SK-N-SH (cell line): ENCODE data around the gene EEA1. TPM values are rescaled to one million over a fixed set of nuclear protein-coding genes. Genes with fewer than 3 reads are reported as not detected.
A peak's percentile ranks its signal among the peaks of the same experiment; 100 is the strongest.

Experiments used
- CTCF ChIA-PET: fragments of 300-600, 350-600 bp; formaldehyde crosslinking; extraction: SDS; loops from one replicate; lab custom pipeline; 2021; lab: Yijun Ruan, JAX
- POLR2A ChIA-PET: fragments of 350-600 bp; sonication (Branson Sonifier 250); formaldehyde crosslinking; extraction: SDS; loops from one replicate; lab custom pipeline; 2020; ENCODE audit warnings: antibody characterized with exemption, inconsistent platforms; lab: Yijun Ruan, JAX
- DNase-seq: peaks from one replicate; pipeline ENCODE4 v3.0.0; 2012
- H2AFZ ChIP-seq: fragments of 200-600 bp; sonication (generic); 2 replicates; pipeline ENCODE4 v1.8.1; 2016; ENCODE audit warnings: antibody characterized with exemption, mild to moderate bottlenecking, low read depth
- H3F3A ChIP-seq: fragments of 200-600 bp; sonication (generic); replicated peaks from 2 replicates; pipeline ENCODE3; 2016; ENCODE audit warnings: antibody characterized with exemption, mild to moderate bottlenecking; ENCODE audit not compliant: insufficient read depth
- H3K27ac ChIP-seq, 2 experiments: fragments of 200-500 bp in 1 of 2; fragments of 200-600 bp in 1 of 2; sonication (Bioruptor generic) in 1 of 2; sonication (generic), shearing (Covaris generic) in 1 of 2; 2 replicates each; pipeline versions ENCODE4 v1.5.1 to v1.6.1; 2014 to 2016; ENCODE audit warnings: low read depth in 2 of 2, inconsistent platforms in 1 of 2, low read length in 1 of 2, mild to moderate bottlenecking in 1 of 2, mixed read lengths in 1 of 2
- H3K27me3 ChIP-seq: fragments of 200-600 bp; sonication (generic), shearing (Covaris generic); 2 replicates; pipeline ENCODE4 v1.6.1; 2016; ENCODE audit warnings: mixed run types; ENCODE audit not compliant: insufficient read depth
- H3K36me3 ChIP-seq, 2 experiments: fragments of 200-500 bp in 1 of 2; fragments of 200-600 bp in 1 of 2; sonication (Bioruptor generic) in 1 of 2; sonication (generic) in 1 of 2; replicated peaks in 1 of 2; 2 replicates each; pipeline versions ENCODE3 to v1.5.1; 2014 to 2016; ENCODE audit warnings: low read length in 1 of 2, mild to moderate bottlenecking in 1 of 2; ENCODE audit not compliant: insufficient read depth in 2 of 2, control insufficient read depth in 1 of 2
- H3K4me1 ChIP-seq, 2 experiments: fragments of 200-500 bp in 1 of 2; fragments of 200-600 bp in 1 of 2; sonication (Bioruptor generic) in 1 of 2; sonication (generic), shearing (Covaris generic) in 1 of 2; 2 replicates each; pipeline versions ENCODE4 v1.5.1 to v1.6.1; 2014 to 2016; ENCODE audit warnings: low read depth in 1 of 2, low read length in 1 of 2, mixed run types in 1 of 2; ENCODE audit not compliant: insufficient read depth in 2 of 2, control insufficient read depth in 1 of 2
- H3K4me2 ChIP-seq: fragments of 200-600 bp; sonication (generic), shearing (Covaris generic); 2 replicates; pipeline ENCODE4 v1.6.1; 2017; ENCODE audit warnings: mixed run types
- H3K4me3 ChIP-seq, 2 experiments: fragments of 200-500 bp in 1 of 2; fragments of 200-600 bp in 1 of 2; sonication (Bioruptor generic) in 1 of 2; sonication (generic), shearing (Covaris generic) in 1 of 2; 2 replicates each; pipeline versions ENCODE4 v1.5.1 to v1.8.1; 2014 to 2016; ENCODE audit warnings: low read depth in 2 of 2, inconsistent platforms in 1 of 2, low read length in 1 of 2, mild to moderate bottlenecking in 1 of 2, mixed read lengths in 1 of 2, moderate library complexity in 1 of 2
- H3K79me2 ChIP-seq: fragments of 200-600 bp; sonication (generic); 2 replicates; pipeline ENCODE4 v1.8.1; 2017; ENCODE audit warnings: mild to moderate bottlenecking; ENCODE audit not compliant: insufficient read depth
- H3K9ac ChIP-seq: fragments of 200-600 bp; sonication (generic); 2 replicates; pipeline ENCODE4 v1.6.1; 2017; ENCODE audit warnings: mixed run types
- H3K9me2 ChIP-seq: fragments of 200-600 bp; sonication (generic); 2 replicates; pipeline ENCODE4 v1.6.1; 2017; ENCODE audit warnings: mixed run types
- H3K9me3 ChIP-seq: fragments of 200-600 bp; sonication (generic); 2 replicates; pipeline ENCODE4 v1.6.1; 2017; ENCODE audit warnings: mixed run types, mild to moderate bottlenecking, moderate library complexity
- H4K20me1 ChIP-seq: fragments of 200-600 bp; sonication (generic); 2 replicates; pipeline ENCODE4 v1.6.1; 2017; ENCODE audit warnings: mild to moderate bottlenecking, mixed run types; ENCODE audit not compliant: insufficient read depth
- CHD2 ChIP-seq: fragments of 150-350 bp; IDR thresholded peaks from 2 replicates; pipeline ENCODE4 v1.6.1; 2018; ENCODE audit warnings: low read length; ENCODE audit not compliant: partially characterized antibody
- ELF1 ChIP-seq: IDR thresholded peaks from 2 replicates; pipeline ENCODE4 v1.4.0; 2012
- FOSL2 ChIP-seq: IDR thresholded peaks from 2 replicates; pipeline ENCODE4 v1.4.0; 2012; ENCODE audit warnings: low read depth, mild to moderate bottlenecking, moderate library complexity, borderline replicate concordance
- FOXJ3 ChIP-seq: sonication (generic); formaldehyde crosslinking; IDR thresholded peaks from 2 replicates; pipeline ENCODE4 v1.5.1; 2020; ENCODE audit warnings: mild to moderate bottlenecking, missing genetic modification reagents
- FOXM1 ChIP-seq: IDR thresholded peaks from 2 replicates; pipeline ENCODE4 v1.4.0; 2012; ENCODE audit warnings: low read depth, mild to moderate bottlenecking
- JUND ChIP-seq: IDR thresholded peaks from 2 replicates; pipeline ENCODE4 v1.4.0; 2012
- NFIC ChIP-seq: IDR thresholded peaks from 2 replicates; pipeline ENCODE4 v1.4.0; 2012; ENCODE audit warnings: borderline replicate concordance
- NRF1 ChIP-seq: IDR thresholded peaks from 2 replicates; pipeline ENCODE4 v1.6.1; 2012; ENCODE audit warnings: low read depth, mild to moderate bottlenecking, low read length
- RCOR1 ChIP-seq: fragments of 150-350 bp; IDR thresholded peaks from 2 replicates; pipeline ENCODE4 v1.6.1; 2017; ENCODE audit warnings: antibody characterized with exemption, low read length
- RFX5 ChIP-seq: IDR thresholded peaks from 2 replicates; pipeline ENCODE4 v1.6.1; 2012; ENCODE audit warnings: mild to moderate bottlenecking, improper control_type of control experiment, low read length
- RXRA ChIP-seq: IDR thresholded peaks from 2 replicates; pipeline ENCODE4 v1.4.0; 2012; ENCODE audit warnings: low read depth, mild to moderate bottlenecking, borderline replicate concordance
- SIN3A ChIP-seq: IDR thresholded peaks from 2 replicates; pipeline ENCODE4 v1.6.1; 2012; ENCODE audit warnings: low read depth, mild to moderate bottlenecking, low read length, moderate library complexity, borderline replicate concordance
- SMC3 ChIP-seq: IDR thresholded peaks from 2 replicates; pipeline ENCODE4 v1.6.1; 2012; ENCODE audit warnings: low read depth, low read length, improper control_type of control experiment
- TCF12 ChIP-seq: IDR thresholded peaks from 2 replicates; pipeline ENCODE4 v1.4.0; 2012
- TEAD4 ChIP-seq: IDR thresholded peaks from 2 replicates; pipeline ENCODE4 v1.4.0; 2012; ENCODE audit warnings: mild to moderate bottlenecking, borderline replicate concordance; ENCODE audit not compliant: insufficient read depth
- YY1 ChIP-seq: IDR thresholded peaks from 2 replicates; pipeline ENCODE4 v1.4.0; 2012; ENCODE audit warnings: low read depth, mild to moderate bottlenecking
- WGBS: methylation state at CpG from one replicate; pipeline ENCODE4 v1.1.6; 2017; ENCODE audit warnings: low lambda C conversion rate; 5-methylcytosine and 5-hydroxymethylcytosine counted together
- polyA plus RNA-seq, 3 experiments: library from polyadenylated mRNA; depleted of rRNA; stranded (reverse); fragments of >200 nt; gene quantifications; 2 replicates each; pipeline ENCODE4 v1.2.3, GENCODE V29; 2012
- TF ChIP-seq, protein P1 (sequence below): IDR thresholded peaks from 2 replicates; pipeline ENCODE4 v1.4.0; 2012; ENCODE audit warnings: low read depth, borderline replicate concordance
- TF ChIP-seq, protein P2 (sequence below): IDR thresholded peaks from 2 replicates; pipeline ENCODE4; 2012
- TF ChIP-seq, protein P3 (sequence below): fragments of 150-350 bp; IDR thresholded peaks from 2 replicates; pipeline ENCODE4 v1.6.1; 2017; ENCODE audit warnings: antibody characterized with exemption, low read length, low read depth, borderline replicate concordance
- TF ChIP-seq, protein P4 (sequence below): IDR thresholded peaks from 2 replicates; pipeline ENCODE4 v1.6.1; 2012; ENCODE audit warnings: mild to moderate bottlenecking, low read depth, low read length, moderate library complexity

The EEA1 gene
- polyA plus RNA-seq, 1 of the 3 experiments (the other 2 are of a cell fraction): 1.5 TPM

DNA sequence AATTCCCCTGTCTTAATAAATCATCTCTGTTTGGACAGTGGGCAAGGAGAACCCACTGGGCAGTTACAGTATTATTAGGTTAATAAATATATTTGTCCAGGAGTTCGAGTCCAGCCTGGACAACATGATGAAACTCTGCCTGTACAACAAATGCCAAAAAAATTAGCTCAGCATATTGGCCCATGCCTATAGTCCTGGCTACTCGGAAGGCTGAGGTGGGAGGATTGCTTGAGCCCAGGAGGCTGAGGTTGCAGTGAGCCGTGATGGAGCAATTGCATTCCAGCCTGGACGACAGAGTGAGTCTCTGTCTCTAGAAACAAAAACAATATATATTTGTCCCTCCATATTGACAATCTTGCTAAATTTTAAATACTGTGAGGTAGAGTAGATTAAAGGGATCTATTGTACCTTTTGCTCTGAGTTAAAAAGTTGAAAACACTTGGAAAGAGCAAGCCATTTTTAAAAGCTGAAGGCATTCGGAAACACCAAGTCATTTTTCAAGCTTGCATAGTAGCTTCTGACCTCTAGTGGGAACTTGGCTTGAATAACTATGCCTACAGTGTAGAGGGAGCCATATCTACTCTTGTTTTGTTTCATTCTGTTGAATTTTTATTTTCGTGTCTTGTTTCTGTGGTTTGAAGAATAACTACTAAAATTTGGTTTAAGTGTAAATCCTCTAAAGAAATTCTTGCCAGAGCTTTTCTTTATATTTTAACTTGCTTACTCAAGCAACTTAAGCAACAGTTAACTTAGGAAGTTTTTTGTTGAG, 14.6 kb upstream of the EEA1 start:
- peaks cover 0 to 2% of the 10 kb centered on the region in 2 experiments; a peak in 1 of 4 replicates for H3K4me1 ChIP-seq
- H3K79me2 ChIP-seq: no peaks in the 10 kb centered on the region
- H3K4me2 ChIP-seq: no peak overlapping the region
- no peaks in the 10 kb centered on the region for H3K9me2 ChIP-seq
- H3K9me3 ChIP-seq: no peaks in the 10 kb centered on the region
- no peaks in the 10 kb centered on the region for H3K27me3 ChIP-seq
- ChIA-PET POLR2A (no interaction called here), CTCF (interaction anchor here (0.8 to 1.7 kb wide), 5 partner anchors 10 to 1159 kb away, joined by 3 to 4 read pairs (median 3); no protein-coding TSS in a partner anchor)
- H3K9ac ChIP-seq: no peak overlapping the region
- no peaks in the 10 kb centered on the region for H4K20me1 ChIP-seq
- TF ChIP-seq CHD2 (no peak), YY1 (no peak), SMC3 (no peak), RCOR1 (no peak), FOXJ3 (no peak), NFIC (no peak)
- TF ChIP-seq, protein P1, sequence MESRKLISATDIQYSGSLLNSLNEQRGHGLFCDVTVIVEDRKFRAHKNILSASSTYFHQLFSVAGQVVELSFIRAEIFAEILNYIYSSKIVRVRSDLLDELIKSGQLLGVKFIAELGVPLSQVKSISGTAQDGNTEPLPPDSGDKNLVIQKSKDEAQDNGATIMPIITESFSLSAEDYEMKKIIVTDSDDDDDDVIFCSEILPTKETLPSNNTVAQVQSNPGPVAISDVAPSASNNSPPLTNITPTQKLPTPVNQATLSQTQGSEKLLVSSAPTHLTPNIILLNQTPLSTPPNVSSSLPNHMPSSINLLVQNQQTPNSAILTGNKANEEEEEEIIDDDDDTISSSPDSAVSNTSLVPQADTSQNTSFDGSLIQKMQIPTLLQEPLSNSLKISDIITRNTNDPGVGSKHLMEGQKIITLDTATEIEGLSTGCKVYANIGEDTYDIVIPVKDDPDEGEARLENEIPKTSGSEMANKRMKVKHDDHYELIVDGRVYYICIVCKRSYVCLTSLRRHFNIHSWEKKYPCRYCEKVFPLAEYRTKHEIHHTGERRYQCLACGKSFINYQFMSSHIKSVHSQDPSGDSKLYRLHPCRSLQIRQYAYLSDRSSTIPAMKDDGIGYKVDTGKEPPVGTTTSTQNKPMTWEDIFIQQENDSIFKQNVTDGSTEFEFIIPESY: no peak
- peaks cover 14% of the 10 kb centered on the region for H3F3A ChIP-seq
- DNase-seq: no peak
- peak overlapping the region; percentile 2 to 33; a peak in 2 of 4 replicates for H3K27ac ChIP-seq
- H3K4me3 ChIP-seq: no peak overlapping the region
- WGBS: 83% methylated on average over 6 of the region's 6 CpGs
- no peaks in the 10 kb centered on the region for H3K36me3 ChIP-seq
- H2AFZ ChIP-seq: no peak overlapping the region

DNA sequence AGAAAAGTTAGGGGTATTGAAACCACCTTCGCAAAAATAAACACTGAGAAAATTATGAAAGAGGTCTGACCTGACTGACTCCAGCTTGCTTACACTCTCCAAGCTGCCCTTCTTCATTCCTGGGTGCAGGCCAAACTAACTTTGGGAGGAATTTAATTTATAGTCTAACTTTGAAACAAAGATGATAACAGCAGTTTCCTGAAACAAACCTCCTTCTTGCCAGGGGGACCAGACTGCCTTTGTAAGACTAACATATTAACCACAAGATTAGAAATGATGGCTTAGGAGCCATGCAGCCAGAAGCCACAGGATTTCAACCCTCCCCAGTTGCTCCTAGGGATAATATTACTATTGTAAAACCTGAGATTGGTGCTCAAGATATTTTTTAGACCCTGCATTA, 13.8 kb upstream of the EEA1 start:
- no peaks in the 10 kb centered on the region for H3K79me2 ChIP-seq
- H3K27me3 ChIP-seq: no peaks in the 10 kb centered on the region
- H3K4me3 ChIP-seq: no peak overlapping the region
- no peaks in the 10 kb centered on the region for H3K9me2 ChIP-seq
- no peaks in the 10 kb centered on the region for H3K9me3 ChIP-seq
- POLR2A ChIA-PET: no interaction called here
- no peak for DNase-seq
- H3K27ac ChIP-seq: peak overlapping the region in 1 of 2 experiments; percentile 33; a peak in 2 of 4 replicates
- H3K36me3 ChIP-seq: no peaks in the 10 kb centered on the region
- no peak overlapping the region for H3K9ac ChIP-seq
- 76% methylated on average over 1 of the region's 1 CpG for WGBS
- CTCF ChIA-PET: interaction anchor here (1.1 to 1.7 kb wide), 3 partner anchors 10 to 44 kb away, joined by 3 read pairs; no protein-coding TSS in a partner anchor
- H3K4me2 ChIP-seq: no peak overlapping the region
- peaks cover 14% of the 10 kb centered on the region for H3F3A ChIP-seq
- no peak overlapping the region for H2AFZ ChIP-seq
- no peaks in the 10 kb centered on the region for H4K20me1 ChIP-seq
- peaks cover 0 to 2% of the 10 kb centered on the region in 2 experiments; a peak in 1 of 4 replicates for H3K4me1 ChIP-seq
- TF ChIP-seq RXRA: peak; percentile 33; the same call in 1 of the 2 replicates
- TF ChIP-seq, protein P2, sequence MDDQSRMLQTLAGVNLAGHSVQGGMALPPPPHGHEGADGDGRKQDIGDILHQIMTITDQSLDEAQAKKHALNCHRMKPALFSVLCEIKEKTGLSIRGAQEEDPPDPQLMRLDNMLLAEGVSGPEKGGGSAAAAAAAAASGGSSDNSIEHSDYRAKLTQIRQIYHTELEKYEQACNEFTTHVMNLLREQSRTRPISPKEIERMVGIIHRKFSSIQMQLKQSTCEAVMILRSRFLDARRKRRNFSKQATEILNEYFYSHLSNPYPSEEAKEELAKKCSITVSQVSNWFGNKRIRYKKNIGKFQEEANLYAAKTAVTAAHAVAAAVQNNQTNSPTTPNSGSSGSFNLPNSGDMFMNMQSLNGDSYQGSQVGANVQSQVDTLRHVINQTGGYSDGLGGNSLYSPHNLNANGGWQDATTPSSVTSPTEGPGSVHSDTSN: peak; percentile 86
- no peak for TF ChIP-seq ELF1
- no peak for TF ChIP-seq RFX5
- no peak for TF ChIP-seq RCOR1
- peak; percentile 66; the same call in 1 of the 2 replicates for TF ChIP-seq FOXM1
- TF ChIP-seq CHD2: no peak
- no peak for TF ChIP-seq SMC3
- peak; percentile 75 for TF ChIP-seq TCF12
- TF ChIP-seq, protein P3, sequence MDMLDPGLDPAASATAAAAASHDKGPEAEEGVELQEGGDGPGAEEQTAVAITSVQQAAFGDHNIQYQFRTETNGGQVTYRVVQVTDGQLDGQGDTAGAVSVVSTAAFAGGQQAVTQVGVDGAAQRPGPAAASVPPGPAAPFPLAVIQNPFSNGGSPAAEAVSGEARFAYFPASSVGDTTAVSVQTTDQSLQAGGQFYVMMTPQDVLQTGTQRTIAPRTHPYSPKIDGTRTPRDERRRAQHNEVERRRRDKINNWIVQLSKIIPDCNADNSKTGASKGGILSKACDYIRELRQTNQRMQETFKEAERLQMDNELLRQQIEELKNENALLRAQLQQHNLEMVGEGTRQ: no peak
- TF ChIP-seq, protein P4, sequence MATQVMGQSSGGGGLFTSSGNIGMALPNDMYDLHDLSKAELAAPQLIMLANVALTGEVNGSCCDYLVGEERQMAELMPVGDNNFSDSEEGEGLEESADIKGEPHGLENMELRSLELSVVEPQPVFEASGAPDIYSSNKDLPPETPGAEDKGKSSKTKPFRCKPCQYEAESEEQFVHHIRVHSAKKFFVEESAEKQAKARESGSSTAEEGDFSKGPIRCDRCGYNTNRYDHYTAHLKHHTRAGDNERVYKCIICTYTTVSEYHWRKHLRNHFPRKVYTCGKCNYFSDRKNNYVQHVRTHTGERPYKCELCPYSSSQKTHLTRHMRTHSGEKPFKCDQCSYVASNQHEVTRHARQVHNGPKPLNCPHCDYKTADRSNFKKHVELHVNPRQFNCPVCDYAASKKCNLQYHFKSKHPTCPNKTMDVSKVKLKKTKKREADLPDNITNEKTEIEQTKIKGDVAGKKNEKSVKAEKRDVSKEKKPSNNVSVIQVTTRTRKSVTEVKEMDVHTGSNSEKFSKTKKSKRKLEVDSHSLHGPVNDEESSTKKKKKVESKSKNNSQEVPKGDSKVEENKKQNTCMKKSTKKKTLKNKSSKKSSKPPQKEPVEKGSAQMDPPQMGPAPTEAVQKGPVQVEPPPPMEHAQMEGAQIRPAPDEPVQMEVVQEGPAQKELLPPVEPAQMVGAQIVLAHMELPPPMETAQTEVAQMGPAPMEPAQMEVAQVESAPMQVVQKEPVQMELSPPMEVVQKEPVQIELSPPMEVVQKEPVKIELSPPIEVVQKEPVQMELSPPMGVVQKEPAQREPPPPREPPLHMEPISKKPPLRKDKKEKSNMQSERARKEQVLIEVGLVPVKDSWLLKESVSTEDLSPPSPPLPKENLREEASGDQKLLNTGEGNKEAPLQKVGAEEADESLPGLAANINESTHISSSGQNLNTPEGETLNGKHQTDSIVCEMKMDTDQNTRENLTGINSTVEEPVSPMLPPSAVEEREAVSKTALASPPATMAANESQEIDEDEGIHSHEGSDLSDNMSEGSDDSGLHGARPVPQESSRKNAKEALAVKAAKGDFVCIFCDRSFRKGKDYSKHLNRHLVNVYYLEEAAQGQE: no peak
- TF ChIP-seq SIN3A: 0 out of 2 replicates have a peak, but pooled peaks have one; percentile 34
- no peak; the same call in 1 of the 2 replicates for TF ChIP-seq TEAD4
- no peak for TF ChIP-seq NRF1
- peak; percentile 73 for TF ChIP-seq NFIC
- TF ChIP-seq JUND: no peak
- no peak for TF ChIP-seq FOSL2
